DMS53 treated with DMSO at 0.1 percent for 48 hours (cell line): Measurements from ENCODE around the gene TYW1B.
A peak's percentile ranks its signal among the peaks of the same experiment; 100 is the strongest.
"Not testable (repeated sequence)": the region's sequence is repeated elsewhere in the genome, so short reads cannot be mapped to it uniquely, and the experiment has no call there.

Experiments
- DNase-seq: peaks from one replicate; lab custom pipeline; 2025; ENCODE audit not compliant: unreplicated experiment; lab: John Stamatoyannopoulos, UW

TYW1B gene

GRCh38 chr7:72561988-72562387 is 266.0 kb downstream of the TYW1B start:
- not testable (repeated sequence) for DNase-seq

- DNase-seq: not testable (repeated sequence)
Measured at GRCh38 chr7:72559546-72559945, 268.5 kb downstream of the TYW1B start.

- DNase-seq: not testable (repeated sequence)
Measured at GRCh38 chr7:72556733-72557132, 271.3 kb downstream of the TYW1B start.

- DNase-seq: not testable (repeated sequence)
Measured at GRCh38 chr7:72555238-72555637, 272.8 kb downstream of the TYW1B start.

GRCh38 chr7:72554401-72554800 is 273.6 kb downstream of the TYW1B start:
- not testable (repeated sequence) for DNase-seq

- not testable (repeated sequence) for DNase-seq
Measured at GRCh38 chr7:72550454-72550853, 277.5 kb downstream of the TYW1B start.

- DNase-seq: not testable (repeated sequence)
Measured at GRCh38 chr7:72546586-72547237, 281.3 kb downstream of the TYW1B start.

- DNase-seq: not testable (repeated sequence)
Measured at GRCh38 chr7:72544531-72544930, 283.5 kb downstream of the TYW1B start.

GRCh38 chr7:72540923-72541322 is 287.1 kb downstream of the TYW1B start:
- no peak for DNase-seq

- no peak for DNase-seq
Measured at GRCh38 chr7:72540106-72540611, 287.8 kb downstream of the TYW1B start.

- DNase-seq: no peak
Measured at GRCh38 chr7:72539702-72540101, 288.3 kb downstream of the TYW1B start.

GRCh38 chr7:72538856-72539255 is 289.1 kb downstream of the TYW1B start:
- DNase-seq: no peak

- DNase-seq: no peak
Measured at GRCh38 chr7:72538147-72538546, 289.9 kb downstream of the TYW1B start.

GRCh38 chr7:72536038-72536437 is 292.0 kb downstream of the TYW1B start:
- peak; percentile 11 for DNase-seq

GRCh38 chr7:72531048-72531447 is 297.0 kb downstream of the TYW1B start:
- DNase-seq: not testable (repeated sequence)
